Measurements from ENCODE around the gene FGFR3. TPM values are rescaled to one million over a fixed set of nuclear protein-coding genes. Genes with fewer than 3 reads are reported as not detected.

FGFR3 gene
- total RNA-seq (2014; rRNA removed; shearing (Covaris generic)), result 2.8 and 3.1 TPM in 2 replicates

GRCh38 chr4:1792832-1793495 is at the start of gene FGFR3:
Gene FGFR3, plus strand, starts transcription at chr4:1793293. Its CDS starts 642 bp downstream, at chr4:1793935.

GRCh38 chr4:1856071-1856942 is 63.2 kb downstream of the FGFR3 start, which contains the start of gene LETM1:
Gene LETM1, minus strand, starts transcription at chr4:1856156. Its CDS starts 206 bp downstream, at chr4:1855950.

Other genes starting within 250 kb of the FGFR3 start
- 3.2 and 5.8 TPM in 2 replicates for gene FAM53A, start 109.0 kb upstream of the FGFR3 start, total RNA-seq (2014; rRNA removed; shearing (Covaris generic))
- gene SLBP, start 81.0 kb upstream of the FGFR3 start, total RNA-seq (2014; rRNA removed; shearing (Covaris generic)), result 117 and 120 TPM in 2 replicates
- gene TMEM129, start 72.0 kb upstream of the FGFR3 start, total RNA-seq (2014; rRNA removed; shearing (Covaris generic)), result 41.4 and 51.4 TPM in 2 replicates
- 39.3 and 41.1 TPM in 2 replicates for gene TACC3, start 71.8 kb upstream of the FGFR3 start, total RNA-seq (2014; rRNA removed; shearing (Covaris generic))
- gene LETM1, start 62.9 kb downstream of the FGFR3 start, total RNA-seq (2014; rRNA removed; shearing (Covaris generic)), result 112 and 114 TPM in 2 replicates
- gene NSD2, start 78.1 kb downstream of the FGFR3 start, total RNA-seq (2014; rRNA removed; shearing (Covaris generic)), result 74.6 and 84.9 TPM in 2 replicates
- gene NELFA, start 215.7 kb downstream of the FGFR3 start, total RNA-seq (2014; rRNA removed; shearing (Covaris generic)), result 38.4 and 38.8 TPM in 2 replicates

Measured in A375 (cell line).